ENCODE data around the gene CYP21A2.
A peak's percentile ranks its signal among the peaks of the same experiment; 100 is the strongest.
"Not testable (repeated sequence)": the region's sequence is repeated elsewhere in the genome, so short reads cannot be mapped to it uniquely, and the experiment has no call there.

The CYP21A2 gene

DNA sequence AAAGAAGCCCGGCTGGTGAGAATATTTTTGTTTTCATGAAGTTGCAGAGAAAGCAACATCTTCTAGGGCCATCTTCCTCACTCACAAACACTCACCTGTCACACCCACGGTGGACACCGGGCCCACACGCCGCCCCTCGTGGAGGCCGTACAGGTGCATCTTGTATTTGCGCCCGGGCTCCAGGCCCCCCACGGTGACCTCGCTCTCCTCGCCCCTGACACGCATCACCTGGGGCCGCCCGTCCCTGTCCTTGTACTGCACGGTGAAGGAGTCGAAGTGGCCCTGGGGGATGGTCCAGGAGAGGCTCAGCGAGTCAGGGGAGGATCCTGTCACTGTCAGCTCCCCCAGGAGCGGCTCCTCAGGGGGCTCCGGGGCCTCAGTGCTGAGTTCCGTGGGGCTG lies 17.5 kb downstream of the CYP21A2 start:
- not testable (repeated sequence) for DNase-seq

DNA sequence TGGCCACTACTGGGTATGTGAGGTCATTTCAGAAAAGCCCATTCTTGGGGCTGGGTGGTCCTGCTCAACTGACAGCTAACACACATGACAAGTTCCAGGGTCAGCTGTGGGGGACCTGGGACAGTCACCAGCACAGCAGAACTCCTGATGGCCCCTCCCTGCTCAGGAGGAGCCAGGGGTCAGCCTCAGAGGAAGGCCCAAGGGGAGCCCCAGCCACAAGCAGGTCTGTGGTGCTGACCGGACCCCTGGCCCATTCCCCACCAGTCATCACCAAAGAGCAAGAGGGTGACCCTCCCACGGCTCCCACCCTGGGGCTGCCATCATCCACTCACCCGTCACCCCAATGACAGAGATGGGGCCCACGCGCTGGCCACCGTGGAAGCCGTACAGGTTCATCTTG lies 18.0 kb downstream of the CYP21A2 start:
- DNase-seq = no peak

DNA sequence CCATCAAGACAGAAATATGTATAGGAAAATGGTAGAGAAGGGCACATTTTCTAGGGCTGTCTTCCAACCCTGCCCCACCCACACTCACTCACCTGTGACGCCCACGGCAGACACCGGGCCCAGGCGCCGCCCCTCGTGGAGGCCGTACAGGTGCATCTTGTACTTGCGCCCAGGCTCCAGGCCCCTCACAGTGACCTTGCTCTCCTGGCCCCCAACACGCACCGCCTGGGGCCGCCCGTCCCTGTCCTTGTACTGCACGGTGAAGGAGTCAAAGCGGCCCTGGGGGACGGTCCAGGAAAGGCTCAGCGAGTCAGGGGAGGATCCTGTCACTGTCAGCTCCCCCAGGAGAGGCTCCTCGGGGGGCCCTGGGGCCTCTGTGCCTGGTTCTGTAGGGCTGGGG lies 19.8 kb downstream of the CYP21A2 start:
- no peak for DNase-seq

DNA sequence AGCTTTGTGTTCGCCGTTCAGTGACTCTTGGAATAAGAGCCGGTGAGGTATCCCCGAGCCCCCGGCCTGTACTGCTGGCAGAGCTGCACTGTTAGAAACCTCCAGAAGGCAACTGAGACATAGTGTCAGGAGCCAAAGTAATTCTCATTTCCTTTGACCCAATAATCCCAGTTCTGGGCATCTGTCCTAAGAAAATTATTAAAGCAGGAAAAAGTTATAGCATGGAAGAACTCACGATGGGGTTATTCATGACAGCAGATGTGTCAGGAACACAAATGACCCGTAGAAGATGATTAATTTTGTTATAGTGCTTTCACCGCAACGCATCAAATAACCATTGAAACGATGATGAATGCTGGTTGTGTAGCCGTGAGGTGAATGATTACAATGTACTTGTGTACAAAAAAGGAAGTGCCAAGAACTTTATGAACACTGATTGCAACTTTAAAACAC lies 20.3 kb downstream of the CYP21A2 start:
- no peak for DNase-seq

DNA sequence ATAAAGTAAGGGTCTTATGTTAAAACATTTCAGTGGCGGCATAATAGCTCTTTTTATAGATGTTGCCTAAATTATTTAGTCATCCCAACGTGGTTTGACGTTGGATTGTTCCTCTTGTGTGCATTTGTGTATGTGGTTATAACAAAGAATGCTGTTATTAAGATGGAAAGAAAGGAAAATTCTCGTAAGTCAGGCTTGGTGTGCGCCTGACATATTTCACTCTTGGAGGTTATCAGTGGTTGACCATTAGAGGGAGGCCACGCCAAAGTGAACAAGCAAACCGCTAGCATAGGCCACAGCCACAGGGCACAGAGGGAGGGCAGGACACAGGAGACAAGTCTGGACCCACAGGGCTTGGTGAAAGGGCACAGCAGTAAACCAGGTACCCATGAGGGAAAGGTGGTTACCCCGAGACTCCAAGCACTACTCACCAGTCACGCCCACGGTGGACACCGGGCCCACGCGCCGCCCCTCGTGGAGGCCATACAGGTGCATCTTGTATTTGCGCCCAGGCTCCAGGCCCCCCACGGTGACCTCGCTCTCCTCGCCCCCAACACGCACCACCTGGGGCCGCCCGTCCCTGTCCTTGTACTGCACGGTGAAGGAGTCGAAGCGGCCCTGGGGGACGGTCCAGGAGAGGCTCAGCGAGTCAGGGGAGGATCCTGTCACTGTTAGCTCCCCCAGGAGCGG lies 22.9 kb downstream of the CYP21A2 start:
- no peak for DNase-seq

DNA sequence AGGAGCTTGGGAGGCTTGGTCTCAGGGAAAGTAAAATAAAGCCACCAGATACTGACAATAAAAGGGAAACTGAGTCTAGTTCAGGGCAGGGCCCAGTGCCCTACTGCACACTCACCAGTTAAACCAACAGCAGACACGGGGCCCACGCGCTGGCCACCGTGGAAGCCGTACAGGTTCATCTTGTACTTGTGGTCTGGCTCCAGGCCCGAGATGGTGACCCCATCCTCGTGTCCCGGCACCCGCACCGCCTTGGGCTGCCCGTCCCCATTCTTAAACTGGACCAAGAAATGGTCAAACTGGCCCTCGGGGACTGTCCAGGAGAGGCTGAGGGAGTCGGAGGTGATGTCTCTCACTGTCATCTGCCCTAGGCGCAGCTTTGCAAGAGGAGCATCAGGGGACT lies 26.5 kb downstream of the CYP21A2 start:
- DNase-seq = no peak

DNA sequence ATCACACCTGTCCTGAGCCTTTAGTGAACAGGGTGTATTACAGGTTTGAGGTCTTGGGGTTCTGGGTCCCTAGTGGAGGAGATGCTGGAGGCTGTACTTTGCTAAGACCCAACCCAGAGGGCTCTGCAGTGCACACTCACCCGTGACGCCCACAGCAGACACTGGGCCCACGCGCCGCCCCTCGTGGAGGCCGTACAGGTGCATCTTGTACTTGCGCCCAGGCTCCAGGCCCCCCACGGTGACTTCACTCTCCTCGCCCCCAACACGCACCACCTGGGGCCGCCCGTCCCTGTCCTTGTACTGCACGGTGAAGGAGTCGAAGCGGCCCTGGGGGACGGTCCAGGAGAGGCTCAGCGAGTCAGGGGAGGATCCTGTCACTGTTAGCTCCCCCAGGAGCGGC lies 29.3 kb downstream of the CYP21A2 start:
- DNase-seq = not testable (repeated sequence)

DNA sequence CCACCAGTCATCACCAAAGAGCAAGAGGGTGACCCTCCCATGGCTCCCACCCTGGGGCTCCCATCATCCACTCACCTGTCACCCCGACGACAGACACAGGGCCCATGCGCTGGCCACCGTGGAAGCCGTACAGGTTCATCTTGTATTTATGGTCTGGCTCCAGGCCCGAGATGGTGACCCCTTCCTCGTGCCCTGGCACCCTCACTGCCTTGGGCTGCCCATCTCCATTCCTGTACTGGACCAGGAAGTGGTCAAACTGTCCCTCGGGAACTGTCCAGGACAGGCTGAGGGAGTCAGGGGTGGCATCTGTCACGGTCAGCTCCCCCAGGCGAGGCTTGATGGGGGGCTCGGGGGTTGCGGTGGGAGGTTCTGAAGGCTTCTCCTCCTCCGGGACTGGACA lies 30.1 kb downstream of the CYP21A2 start:
- not testable (repeated sequence) for DNase-seq

DNA sequence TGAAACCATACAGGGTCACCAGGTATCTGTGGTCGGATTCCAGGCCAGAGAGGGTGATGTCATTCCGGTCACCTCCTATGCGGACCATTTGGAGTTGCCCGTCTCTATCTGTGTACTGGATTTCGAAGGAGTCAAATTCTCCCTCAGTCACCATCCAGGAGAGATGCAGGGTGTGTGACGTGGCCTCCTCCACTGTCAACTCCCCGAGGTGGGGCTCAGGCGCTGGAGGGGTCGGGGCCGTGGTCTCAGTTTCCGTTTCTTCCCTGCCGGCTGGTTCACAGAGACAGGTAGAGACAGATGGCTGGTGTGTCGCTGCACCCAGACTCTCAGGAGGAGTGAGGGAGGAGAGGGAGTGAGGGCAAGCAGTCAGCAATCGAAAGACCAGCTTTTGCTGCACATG lies 30.7 kb downstream of the CYP21A2 start:
- no peak for DNase-seq

DNA sequence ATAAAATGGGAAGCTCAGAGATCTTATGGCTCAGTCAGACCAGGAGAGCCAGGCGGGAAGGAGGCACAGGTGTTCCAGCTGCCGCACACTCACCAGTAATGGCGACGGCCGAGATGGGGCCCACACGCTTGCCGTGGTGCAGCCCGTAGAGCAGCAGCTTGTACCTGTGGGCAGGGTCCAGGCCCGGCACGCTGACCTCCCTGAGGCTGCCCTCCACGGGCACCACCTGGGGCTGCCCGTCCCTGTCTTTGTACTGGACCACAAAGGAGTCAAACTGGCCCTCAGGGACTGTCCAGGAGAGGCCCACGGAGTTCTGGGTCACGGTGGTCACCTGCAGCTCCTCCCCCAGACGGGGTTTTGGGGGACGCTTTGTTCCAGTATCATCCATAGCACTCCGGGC lies 31.2 kb downstream of the CYP21A2 start:
- DNase-seq = no peak

DNA sequence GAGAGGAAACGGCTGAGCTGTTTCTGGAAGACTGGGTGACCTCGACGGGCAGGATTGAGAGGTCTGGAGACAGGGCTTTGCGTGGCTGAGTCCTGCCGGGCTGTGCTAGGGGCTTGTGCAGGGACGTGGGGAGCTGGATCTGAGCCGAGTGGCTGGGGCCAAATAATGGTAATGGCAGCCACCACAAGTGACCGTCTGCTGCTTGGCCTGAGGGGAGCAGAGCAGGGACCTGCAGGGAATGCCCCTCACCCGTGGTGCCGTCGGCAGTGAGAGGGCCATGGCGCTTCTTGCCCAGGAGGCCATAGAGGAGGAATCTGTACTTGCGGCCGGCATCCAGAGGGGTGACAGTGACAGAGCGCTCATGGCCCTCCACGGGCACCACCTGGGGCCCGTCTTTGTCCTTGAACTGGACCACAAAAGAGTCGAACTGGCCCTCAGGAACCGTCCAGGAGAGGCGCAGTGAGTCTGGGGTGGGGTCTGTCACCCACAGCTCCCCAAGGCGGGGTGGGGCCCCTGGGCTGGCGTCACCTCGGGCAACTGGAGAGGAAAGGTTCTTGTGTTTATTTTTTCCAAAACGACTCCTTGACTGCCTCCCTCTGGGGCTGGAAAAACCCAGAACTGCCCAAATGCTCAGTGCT lies 31.8 kb downstream of the CYP21A2 start:
- DNase-seq = no peak

DNA sequence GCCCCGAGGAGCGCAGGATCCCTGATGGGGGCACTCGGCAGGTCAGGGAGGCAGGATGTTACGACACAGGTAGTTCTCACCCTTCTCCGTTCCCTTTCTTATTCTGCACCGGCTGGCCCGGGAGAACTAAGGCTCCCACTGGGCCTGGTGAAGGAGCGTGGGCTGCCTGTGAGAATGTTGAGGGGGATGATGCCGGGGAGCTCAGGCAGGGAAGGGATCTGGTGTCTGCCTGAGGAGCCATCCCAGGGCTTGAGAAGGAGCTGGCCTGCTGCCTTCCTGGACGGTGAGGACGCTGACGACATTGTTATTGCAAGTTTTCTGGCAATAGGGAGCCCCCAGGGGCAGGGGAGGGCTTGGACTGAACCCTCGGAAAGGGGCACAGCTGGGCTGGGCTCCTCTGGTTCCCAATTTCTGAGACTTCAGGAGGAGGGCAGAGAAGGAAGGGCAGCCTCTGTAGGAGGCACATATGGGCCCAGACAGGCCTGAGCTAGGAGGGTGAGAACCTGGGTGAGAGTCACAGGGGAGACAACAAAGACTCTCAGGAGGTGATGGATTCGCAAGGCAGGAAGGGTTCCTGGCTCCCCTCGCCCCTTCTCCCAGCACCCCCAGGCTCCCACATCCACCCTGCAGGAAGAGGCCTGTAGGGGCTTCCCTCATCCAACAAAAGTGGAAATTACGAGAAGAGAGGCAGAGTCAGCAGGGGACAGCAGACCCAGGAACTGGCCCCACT lies 32.8 kb downstream of the CYP21A2 start:
- no peak for DNase-seq

DNA sequence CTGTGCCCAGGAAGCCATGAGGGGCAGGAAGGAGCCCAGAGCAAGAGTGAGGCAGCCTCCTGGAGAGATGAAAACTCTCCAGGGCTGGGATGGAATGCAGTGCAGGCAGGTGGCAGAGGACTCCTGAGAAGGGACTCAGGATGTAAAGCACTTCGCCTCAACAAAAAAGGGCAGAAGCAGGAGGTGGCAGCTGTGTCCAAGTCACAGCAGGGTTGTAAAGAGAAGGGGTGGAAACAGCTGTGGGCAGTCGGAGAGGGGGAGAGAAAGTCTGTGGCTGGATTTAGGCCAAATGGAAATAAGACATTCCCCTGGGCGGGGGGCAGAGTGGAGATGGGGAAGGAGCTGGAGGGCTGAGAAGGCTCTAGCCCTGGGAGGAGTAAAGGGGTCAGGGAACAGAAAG lies 34.9 kb downstream of the CYP21A2 start:
- DNase-seq = peak; percentile 6

DNA sequence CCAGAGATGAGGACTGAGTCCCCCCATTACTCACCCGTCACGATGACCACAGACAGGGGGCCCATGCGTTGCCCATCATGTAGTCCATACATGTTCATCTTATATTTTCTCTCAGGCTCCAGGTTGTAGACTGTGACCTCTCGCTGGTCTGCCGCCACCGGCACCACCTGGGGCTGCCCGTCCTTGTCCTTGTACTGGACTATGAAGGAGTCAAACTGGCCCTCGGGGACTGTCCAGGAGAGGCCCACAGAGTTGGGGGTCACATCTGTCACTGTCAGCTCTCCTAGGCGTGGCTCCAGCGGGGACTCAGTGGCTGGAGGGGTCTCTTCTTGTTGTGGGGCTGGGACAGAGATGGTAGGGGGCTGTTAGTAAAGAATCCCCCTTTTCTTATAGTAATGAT lies 35.4 kb downstream of the CYP21A2 start:
- DNase-seq = no peak

DNA sequence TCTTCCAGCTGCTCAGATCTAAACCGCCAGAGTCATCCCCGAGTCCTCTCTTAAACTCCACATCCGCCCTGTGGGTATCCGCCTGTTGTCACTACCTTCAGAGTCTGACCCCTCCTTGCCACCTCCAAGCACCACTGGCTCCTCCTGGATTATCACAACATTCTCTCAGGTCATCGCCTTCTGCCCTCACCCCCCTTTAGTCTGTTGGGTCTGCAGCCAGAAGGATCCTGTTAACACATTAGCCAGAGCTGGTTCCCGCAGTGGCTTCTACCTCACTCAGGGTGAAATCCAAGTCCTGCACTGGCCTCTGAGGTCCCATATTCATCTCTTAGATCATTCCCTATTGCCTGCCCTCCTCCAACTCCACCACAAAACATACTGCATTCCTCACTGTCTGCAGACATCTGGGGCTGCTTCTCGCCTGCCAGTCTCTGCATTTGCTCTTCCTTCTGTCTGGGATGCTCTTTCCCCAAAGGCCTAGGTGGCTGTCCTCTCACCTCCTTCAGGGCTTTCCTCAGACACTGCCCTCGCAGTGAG lies 36.8 kb downstream of the CYP21A2 start:
- DNase-seq = no peak

DNA sequence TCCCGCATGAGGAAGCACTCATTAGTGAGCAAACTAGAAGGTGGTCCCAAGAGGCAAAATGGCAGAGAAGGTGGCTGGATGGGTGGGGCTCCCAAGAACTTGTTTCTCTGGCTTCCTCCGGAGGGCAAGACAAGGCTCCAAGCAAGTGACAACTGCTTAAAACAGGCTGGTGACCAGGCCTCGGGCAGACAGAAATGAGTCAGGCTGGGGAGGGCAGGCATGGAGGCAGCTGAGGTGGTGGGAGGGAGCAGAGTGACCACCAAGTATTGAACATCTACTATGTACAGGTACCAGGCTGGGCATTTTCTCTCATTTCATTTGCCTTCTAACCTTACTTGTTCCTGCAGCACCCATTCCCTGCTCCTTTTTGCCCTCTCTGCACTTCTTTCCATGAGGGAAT lies 37.6 kb downstream of the CYP21A2 start:
- DNase-seq = no peak

DNA sequence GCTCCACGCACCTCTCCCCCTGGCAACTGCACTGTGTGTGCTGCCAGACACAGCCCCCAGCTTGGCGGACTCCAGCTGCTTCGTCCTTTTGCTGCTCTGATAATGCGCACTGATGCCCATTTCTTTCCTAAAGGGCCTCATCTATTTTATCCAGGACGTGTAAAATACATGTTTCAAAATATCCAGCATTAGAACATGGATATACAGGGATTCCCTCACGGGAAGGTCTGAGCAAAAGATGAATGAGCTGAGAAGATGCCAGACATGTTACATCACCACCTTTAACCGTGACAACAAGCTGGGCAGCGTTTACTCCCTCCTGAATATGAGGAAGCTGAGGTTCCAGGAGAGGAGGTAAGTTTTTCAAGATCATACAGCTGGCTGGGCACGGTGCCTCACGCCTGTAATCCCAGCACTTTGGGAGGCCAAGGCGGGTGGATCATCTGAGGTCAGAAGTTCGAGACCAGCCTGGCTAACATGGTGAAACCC lies 38.1 kb downstream of the CYP21A2 start:
- DNase-seq = no peak

DNA sequence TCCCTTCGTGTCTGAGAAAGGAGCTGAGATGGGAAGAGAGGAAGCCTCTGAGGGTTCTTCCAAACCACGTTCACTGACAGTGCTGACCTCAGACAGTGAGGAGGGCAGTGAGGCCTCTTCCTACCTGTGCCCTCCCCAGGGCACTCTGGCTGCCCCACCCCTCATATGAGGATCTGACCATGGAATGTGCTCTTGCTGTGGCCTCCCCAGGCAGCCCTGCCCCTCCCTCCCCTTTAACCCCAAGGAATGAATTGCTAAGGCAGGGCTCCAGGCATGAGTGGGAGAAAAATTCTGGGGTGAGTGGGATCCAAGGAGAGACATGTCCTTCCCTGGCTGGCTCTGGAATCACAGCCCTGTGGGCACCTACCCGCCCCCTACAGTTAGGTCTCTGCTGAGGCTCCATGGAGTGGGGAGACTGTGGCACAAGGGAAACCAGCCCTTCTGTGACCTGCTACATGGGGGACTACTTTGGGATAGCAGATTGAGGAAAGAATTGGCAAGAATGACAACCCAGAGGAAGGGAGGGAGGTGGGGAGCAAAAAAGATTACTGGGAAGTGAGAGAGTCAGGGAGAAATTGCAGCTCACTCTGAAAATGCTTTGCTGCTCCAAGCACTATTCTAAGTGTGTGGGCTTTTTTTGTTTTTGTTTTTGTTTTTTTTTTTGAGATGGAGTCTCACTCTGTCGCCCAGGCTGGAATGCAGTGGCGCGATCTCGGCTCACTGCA lies 41.5 kb downstream of the CYP21A2 start:
- no peak for DNase-seq

DNA sequence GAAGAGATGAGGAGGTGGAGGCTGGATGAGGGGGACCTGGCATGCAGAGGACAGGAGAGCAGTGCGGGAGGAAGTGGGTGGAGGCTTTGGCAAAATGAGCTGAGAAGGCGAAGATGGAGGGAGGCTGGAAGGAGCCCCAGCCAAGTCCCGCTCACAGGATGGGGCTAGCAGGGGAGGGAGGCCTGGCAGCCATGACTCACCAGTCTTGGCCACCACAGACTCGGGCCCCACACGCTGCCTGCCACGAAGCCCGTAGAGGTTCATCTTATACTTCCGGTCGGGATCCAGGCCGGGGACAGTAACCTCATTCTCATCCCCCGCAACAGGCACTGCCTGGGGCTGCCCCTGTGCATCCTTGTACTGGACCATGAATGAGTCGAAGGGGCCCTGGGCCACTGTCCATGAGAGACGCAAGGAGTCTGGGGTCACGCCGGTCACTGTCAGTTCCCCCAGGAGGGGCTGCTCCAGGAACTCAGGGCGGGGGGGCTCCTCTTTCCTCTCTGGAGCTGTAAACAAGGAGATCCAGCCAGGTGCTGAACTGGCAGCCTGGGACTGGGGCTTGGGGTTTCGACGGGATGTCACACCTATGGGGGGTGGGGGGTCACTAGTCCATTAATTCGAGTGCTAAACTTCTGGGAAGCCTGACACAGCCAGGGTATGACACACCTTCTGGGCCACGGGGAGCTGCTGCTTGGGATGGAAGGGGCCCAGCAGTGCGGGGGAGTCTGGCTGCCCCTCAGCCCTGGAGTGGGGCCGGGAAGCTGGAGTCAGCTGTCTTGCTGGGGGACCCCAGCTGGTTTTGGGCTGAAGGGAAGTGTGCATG lies 43.2 kb downstream of the CYP21A2 start:
- DNase-seq = no peak

DNA sequence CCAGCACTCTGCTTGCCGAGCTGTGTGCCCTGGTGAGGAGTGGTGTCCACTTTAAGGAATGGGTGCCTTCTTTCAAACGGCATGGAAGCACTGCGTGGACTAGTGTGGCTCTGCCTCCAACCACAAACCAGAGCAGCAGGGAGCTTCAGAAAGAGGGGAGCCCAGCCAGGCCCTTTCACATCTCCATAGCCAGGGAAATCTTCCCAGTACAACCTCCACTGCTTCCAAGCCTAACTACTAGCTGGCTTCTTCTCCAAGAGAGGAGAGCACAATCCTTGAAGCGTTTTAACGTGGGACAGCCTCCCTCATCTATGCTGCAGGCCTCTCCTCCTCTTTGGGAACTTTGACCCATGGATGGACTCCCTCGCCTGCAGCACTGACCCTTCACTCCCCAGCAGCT lies 44.3 kb downstream of the CYP21A2 start:
- no peak for DNase-seq

DNA sequence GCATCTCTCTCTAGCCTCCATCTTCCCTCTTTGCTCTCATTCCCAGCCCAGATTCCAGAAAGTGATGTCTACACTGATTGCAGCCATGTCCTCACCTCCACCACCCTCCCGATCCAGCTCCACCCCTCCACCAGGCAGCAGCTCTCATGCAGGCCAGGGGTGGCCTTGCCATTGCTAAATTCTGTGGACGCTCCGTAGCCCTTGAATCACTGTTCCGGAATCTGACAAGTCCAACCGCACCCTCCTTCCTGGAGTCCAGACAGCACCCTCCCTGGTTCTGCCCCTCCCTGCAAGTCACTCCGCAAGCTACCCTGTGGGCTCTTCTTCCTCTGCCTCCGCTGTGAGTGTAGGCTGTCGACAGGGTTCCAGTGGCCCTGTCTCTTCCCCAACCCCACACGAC lies 44.7 kb downstream of the CYP21A2 start:
- DNase-seq = no peak
